ENCODE measurements around the gene PMEPA1.

The PMEPA1 gene

GRCh38 chr20:57709823-57710799 lies at the start of gene PMEPA1:
Gene PMEPA1 (minus strand): TSS chr20:57710015. CDS start chr20:57709582, 433 bp downstream.
- DNase-seq (ENCODE audit: low read depth): peak; percentile 73

- no peak for DNase-seq (ENCODE audit: low read depth)
Observed at GRCh38 chr20:57757767-57758166, 48.0 kb upstream of the PMEPA1 start.

GRCh38 chr20:57756921-57757320 lies 47.1 kb upstream of the PMEPA1 start:
- no peak for DNase-seq (ENCODE audit: low read depth)

GRCh38 chr20:57756213-57756612 lies 46.4 kb upstream of the PMEPA1 start:
- DNase-seq (ENCODE audit: low read depth): no peak

- no peak for DNase-seq (ENCODE audit: low read depth)
Observed at GRCh38 chr20:57755609-57756008, 45.8 kb upstream of the PMEPA1 start.

- no peak for DNase-seq (ENCODE audit: low read depth)
Observed at GRCh38 chr20:57754190-57754589, 44.4 kb upstream of the PMEPA1 start.

GRCh38 chr20:57753332-57754164 lies 43.7 kb upstream of the PMEPA1 start:
- DNase-seq (ENCODE audit: low read depth): no peak

- no peak for DNase-seq (ENCODE audit: low read depth)
Observed at GRCh38 chr20:57751411-57751810, 41.6 kb upstream of the PMEPA1 start.

GRCh38 chr20:57749869-57750268 lies 40.1 kb upstream of the PMEPA1 start:
- DNase-seq (ENCODE audit: low read depth): no peak

- no peak for DNase-seq (ENCODE audit: low read depth)
Observed at GRCh38 chr20:57749131-57749690, 39.4 kb upstream of the PMEPA1 start.

GRCh38 chr20:57748601-57749130 lies 38.9 kb upstream of the PMEPA1 start:
- DNase-seq (ENCODE audit: low read depth): peak; percentile 14

- DNase-seq (ENCODE audit: low read depth): no peak
Observed at GRCh38 chr20:57747861-57748481, 38.2 kb upstream of the PMEPA1 start.

GRCh38 chr20:57746832-57747404 lies 37.1 kb upstream of the PMEPA1 start:
- no peak for DNase-seq (ENCODE audit: low read depth)

GRCh38 chr20:57746201-57746600 lies 36.4 kb upstream of the PMEPA1 start:
- DNase-seq (ENCODE audit: low read depth): no peak

- DNase-seq (ENCODE audit: low read depth): no peak
Observed at GRCh38 chr20:57744206-57744605, 34.4 kb upstream of the PMEPA1 start.

GRCh38 chr20:57743450-57744095 lies 33.8 kb upstream of the PMEPA1 start:
- no peak for DNase-seq (ENCODE audit: low read depth)

- no peak for DNase-seq (ENCODE audit: low read depth)
Observed at GRCh38 chr20:57742507-57743181, 32.8 kb upstream of the PMEPA1 start.

GRCh38 chr20:57738484-57738883 lies 28.7 kb upstream of the PMEPA1 start:
- no peak for DNase-seq (ENCODE audit: low read depth)

GRCh38 chr20:57738053-57738452 lies 28.2 kb upstream of the PMEPA1 start:
- no peak for DNase-seq (ENCODE audit: low read depth)

- DNase-seq (ENCODE audit: low read depth): no peak
Observed at GRCh38 chr20:57737349-57737748, 27.5 kb upstream of the PMEPA1 start.

All from stimulated activated CD8-positive, alpha-beta memory T cell treated with anti-CD3 and anti-CD28 coated beads, Interleukin-15, amount 100 ng/mL, for 24 hours (primary cell).